ENCODE data around the gene TMEM187. TPM values are rescaled to one million over a fixed set of nuclear protein-coding genes. Genes with fewer than 3 reads are reported as not detected.
"Not testable (repeated sequence)": the region's sequence is repeated elsewhere in the genome, so short reads cannot be mapped to it uniquely, and the experiment has no call there.

The TMEM187 gene
- total RNA-seq, 1 experiment from 2014 or later = 4.8 TPM

DNA sequence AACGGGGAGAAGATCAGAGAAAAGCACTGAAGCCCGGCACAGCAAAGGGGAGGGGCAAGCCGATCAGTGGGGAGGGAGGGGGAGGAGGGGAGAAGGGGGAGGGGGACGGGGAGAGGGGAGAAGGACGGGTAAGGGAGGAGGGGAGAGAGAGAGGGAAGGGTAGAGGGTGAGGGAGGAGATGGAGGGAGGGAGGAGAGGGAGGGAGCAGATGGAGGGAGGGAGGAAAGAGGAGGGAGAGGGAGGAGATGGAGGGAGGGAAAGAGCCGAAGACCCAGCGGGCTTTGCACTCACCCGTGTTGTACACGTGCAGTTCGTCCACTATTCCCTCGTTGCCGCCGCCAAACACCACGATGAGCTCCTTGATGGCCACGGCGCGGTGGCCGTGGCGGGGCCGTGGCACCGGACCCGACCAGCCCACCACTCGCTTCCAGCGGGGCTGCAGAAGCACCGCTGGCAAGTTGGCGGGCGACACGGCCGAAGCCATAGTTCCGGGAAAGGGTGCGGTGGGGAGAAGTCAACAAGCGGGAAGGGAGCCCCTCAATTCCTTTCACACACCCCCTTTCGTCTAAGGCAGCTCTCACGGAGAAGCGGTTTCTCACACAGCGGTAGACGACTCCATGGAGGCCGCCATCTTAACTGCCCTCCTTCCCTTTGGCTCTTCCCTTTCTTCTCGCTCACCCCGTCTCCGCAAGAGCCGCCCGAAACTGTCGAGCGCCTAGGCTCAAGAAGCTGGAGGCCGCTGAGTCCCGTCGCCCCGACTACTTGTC is 2.0 kb upstream of the TMEM187 start:
- DNase-seq (ENCODE audit: low read depth) = peak; percentile 60

DNA sequence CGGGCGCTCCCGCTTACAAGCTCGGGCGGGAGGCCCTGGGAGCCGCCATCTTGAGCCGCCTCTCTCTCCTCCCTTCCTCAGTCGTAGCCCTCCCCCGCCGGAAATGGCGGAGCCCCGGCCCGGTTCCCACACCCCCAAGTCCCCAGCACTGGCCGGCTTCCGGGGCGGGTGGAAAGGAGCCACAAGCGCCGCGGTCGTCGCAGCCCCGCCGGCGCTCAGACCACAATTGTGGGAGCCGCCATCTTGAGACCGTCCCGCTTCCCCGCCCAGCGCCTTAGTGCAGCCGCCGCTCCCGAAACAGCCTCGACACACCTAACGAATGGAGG is 1.5 kb upstream of the TMEM187 start:
- peak; percentile 81 for DNase-seq (ENCODE audit: low read depth)

DNA sequence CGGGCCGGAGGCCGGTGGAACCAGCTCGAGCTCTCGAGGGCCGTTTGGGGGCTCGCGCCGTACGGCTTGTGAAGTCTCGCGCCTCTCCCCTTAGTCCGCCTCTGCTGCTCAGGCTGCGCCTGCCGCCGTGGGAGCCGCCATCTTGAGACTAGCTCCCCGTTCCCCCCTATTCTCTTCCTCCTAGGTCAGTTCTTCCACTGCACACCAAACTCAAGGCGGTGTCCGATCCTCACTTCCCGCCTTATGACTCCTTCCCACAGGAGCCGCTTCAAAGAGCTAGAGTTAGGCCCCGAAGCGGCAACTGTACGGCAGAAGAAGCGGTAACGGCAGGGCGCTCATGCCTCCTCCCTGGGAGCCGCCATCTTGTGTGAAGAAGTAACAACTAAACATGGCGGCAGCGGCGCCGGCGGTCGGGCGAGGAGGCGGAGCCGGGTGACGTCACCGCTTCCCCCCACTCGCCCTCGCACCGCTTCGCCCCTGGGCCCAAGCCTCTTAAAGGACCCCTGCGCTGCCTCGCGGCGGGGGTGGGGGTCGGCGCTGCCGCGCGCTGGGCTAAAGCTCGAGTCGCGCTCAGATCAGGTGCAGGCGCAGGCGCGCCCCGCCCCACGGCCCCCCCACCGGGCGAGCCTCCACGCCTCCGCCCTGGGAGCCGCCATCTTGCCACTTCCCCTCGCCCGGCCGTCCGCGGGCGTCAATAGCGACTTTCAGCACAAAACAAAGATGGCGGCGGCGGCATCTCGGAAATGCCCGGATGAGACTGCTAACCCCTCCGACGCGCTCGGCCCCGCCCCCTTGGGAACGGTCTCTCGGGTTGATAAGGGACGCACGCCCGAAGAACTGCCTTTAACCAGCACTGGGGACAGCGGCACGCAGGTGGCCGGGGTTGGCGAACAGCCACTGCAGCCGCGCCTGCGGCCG is 845 bp upstream of the TMEM187 start, which contains the start of gene HCFC1:
Gene HCFC1 (minus strand): TSS at position 369 of the 918 bp plus-strand sequence. CDS start 978 bp downstream, outside the sequence.
- peak; percentile 91 for DNase-seq (ENCODE audit: low read depth)

DNA sequence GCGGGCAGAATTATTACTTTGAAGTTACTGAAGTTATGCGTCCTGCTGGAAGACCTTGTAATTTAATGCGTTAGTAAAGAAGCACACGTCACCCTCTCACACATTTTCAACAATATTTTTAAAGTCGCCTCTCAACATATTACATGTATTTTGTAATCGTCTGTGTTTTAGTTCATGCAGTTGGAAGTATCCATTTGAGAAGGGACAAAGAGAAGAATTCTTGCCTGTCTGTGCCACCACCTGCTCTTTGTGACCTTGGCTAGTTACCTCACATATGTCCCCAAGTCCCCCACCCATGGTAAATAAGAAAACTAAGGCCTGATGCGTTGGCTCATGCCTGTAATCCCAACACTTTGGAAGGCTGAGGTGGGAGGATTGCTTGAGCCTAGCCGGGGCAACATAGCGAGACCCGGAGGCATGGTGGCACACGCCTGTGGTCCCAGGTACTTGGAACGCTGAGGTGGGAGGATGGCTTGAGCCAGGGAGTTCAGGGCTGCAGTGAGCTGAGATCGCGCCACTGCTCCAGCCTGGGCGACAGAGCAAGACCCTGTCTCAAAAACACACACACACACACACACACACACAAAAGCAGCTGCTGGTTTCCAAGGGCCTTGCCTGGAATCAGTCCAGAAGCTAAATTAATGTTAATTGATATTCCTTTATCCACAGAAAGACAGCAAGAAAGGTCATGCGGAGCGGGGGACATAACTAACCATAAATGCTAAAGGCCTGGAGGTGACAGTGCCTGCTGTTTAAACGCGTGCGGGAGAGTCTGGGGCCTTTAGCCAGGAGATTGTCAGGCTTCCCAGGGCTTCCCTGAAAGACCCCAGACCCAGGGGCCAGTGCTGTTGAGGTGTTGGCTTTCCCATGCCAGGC is 811 bp downstream of the TMEM187 start:
- DNase-seq (ENCODE audit: low read depth) = no peak

DNA sequence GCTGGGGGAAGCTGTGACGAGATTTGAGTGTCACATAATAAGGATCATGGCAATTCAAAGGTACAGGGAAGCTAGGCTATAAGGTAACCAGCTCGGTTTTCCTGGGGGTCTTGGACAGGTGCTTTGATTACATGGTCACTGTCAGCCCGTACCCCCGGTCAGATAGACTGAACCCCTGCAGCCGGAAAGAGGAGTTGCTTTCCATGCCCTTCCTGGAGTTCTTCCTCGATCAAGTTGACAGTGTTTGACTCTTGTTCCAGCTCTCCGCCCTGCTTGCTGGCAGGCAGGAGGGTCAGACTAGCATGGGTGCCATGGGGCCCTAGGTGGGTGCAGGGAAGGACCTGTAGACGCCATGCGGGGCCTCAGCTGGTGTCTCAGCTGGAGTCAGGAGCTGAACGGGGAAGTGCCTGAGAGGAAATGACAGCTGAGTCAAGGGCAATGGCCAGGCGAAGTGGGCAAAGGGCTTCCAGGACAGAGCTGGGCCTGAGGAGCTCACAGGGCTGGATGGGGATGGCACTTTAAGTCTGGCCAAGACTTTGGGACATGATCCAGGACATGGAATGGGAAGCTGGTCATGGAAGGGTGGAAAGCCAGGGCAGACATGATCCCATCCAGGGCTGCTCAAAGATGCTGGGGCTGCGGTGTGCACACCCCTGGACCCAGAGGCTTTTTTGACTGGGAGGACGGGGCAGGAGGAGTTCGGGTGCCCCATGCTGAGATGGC is 1.6 kb downstream of the TMEM187 start:
- DNase-seq (ENCODE audit: low read depth) = no peak

DNA sequence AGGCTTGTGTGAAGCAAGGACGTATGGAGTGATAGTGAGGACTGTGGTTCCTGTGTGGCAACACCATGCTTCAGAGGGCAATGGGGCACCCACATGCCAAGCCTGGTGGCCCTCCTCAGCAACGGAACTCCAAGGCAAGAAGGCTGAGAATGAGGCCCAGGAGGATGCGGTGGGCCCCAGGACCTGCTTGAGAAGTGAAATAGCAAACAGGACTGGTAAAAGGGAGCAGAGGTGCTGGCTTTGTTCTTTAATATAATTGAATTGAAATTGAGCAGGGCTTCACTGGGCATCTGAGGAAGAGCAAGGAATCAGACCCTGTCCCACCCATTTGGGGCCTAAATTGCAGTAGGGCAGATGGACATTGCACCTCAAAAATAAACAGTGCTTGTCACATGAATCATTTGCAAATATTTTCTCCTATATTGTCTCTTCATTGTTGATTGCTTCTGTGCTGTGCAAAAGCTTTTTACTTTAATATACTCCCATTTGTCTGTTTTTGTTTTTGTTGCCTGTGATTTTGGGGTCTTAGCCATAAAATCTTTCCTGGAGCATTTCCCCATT is 2.3 kb downstream of the TMEM187 start:
- no peak for DNase-seq (ENCODE audit: low read depth)

DNA sequence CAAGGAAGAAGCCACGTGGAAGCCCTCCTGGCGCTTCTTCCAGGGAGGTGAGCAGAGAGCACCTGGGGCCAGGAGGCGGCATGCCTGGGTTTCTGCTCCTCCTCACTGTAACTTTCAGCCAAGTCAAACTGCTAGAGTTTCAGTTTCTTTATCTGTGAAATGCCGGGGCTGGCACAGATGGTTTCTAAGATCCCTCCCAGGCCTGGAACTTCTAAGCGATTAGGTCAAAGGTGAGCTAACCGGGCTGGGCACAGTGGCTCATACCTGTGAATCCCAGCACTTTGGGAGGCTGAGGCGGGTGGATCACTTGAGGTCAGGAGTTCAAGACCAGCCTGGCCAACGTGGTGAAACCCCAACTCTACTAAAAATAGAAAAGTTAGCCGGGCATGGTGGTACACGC is 7.8 kb downstream of the TMEM187 start:
- DNase-seq (ENCODE audit: low read depth) = not testable (repeated sequence)

DNA sequence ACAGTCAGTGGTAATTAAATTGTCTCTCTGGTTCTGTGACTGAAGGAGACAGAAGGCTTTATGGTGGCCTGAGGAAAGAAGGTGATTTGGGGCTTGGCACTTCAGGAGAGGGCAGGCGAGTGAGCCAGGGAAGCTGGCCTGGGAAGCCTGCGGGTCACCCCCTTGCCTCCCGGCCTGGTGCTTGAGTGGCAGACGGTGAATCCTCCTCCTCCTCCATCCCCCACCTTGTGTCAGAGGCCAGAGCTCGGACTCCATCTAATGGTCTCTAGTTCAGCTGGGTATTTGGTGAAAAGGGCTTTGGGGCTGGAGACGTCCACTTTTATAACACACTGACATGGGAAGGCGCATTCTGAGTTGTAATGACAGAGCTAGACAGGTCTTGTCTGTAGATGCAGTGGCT is 8.7 kb downstream of the TMEM187 start:
- DNase-seq (ENCODE audit: low read depth) = no peak

DNA sequence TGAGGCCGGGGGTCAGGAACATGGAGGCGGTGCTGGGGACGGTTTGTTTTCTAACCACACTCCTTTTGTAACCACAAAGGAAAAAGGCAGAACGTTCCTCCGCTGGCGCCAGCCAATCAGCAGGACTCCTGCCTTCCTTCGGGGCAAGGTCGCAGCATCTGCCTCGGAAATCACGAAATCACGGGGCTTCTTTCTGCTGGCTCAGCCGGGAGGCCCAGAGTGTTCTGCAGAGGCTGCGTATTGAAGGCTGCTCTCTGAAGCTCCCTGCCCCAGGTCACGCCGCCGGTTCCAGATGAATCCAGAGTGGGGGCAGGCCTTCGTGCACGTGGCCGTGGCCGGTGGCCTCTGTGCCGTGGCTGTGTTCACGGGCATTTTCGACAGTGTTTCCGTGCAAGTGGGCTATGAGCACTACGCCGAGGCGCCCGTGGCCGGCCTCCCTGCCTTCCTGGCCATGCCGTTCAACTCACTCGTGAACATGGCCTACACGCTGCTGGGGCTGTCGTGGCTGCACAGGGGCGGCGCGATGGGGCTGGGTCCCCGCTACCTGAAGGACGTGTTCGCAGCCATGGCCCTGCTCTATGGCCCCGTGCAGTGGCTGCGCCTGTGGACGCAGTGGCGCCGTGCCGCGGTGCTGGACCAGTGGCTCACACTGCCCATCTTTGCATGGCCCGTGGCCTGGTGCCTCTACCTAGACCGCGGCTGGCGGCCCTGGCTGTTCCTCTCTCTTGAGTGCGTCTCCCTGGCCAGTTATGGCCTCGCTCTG is 9.4 kb downstream of the TMEM187 start:
- DNase-seq (ENCODE audit: low read depth) = no peak

DNA sequence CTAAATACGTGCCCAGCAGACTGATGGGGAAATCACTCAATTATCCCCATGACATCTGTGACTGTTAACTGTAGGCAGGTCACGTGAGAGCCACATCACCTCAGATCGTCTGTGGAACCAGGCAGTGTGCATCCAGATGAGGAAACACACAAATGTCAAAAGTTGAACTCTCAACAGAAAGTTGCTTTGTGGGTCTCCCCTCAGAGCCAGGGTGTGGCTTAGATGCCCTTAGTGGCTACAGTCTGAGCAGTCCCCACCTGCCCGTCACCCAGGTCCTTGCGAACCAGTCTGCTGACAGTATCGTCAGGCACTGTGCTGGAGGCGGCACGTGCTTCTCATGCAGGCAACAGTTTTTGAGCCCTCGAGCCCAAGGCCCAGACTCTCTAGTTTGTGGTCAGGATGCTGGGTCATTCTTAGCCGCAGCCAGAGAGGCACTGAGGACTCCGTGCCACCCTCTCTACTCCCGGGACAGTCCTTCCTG is 10.8 kb downstream of the TMEM187 start:
- no peak for DNase-seq (ENCODE audit: low read depth)

DNA sequence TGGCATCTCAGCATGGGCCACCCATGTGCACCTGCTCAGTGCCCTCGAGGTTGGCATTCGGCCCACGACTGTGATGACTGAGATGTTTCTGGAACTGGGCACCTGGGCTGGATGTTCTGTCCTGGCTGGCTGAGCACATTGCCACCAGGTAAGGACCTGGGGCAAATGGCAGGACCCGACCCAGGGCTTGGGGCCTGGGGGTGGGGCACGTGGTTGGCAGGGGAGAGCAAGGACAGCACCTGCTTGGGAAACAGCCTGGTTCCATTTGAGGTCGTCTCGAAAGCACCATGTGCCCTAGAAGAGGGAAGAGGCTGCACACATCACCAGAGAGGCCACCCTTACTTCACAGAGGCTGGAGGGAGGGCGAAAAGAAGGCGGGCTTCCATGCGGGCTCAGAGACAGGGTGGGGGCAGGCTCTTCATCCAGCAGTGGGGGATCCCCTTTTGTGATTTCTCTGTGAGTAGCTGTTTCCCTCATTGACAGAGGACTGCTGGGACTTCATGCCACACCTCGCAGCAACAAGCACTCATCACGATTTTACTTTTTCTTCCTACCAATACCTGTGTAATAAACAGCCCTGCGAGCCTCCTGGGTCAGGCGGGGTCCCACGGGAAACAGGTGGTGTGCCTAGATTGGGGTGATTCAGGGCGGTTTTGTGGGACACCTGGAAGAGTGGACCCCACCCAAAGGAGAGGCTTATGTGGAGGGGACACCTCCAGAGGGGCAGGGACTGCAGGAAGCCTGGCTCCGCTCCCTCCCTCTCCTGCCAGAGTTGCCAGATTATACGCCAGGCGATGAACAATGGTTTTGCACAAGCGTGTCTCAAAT is 12.0 kb downstream of the TMEM187 start:
- no peak for DNase-seq (ENCODE audit: low read depth)

DNA sequence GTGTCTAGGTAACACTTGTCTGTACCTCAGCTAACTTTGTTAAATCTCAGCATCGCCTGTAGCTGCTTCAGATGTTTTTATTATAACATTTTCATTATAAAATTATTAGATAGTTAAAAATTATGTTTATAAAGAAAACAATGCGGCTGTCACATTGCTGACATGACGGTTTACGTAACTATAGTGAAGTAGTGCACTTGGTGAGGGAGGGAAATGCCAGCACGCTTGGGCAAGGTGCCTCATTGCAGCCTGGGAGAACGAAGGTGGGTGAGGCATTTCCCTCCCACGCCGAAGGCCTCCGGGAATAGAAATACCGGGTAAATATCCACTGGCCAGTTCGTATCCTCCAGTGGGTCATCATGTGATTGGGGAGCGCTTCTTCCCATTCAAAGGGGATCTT is 15.9 kb downstream of the TMEM187 start:
- DNase-seq (ENCODE audit: low read depth) = no peak

DNA sequence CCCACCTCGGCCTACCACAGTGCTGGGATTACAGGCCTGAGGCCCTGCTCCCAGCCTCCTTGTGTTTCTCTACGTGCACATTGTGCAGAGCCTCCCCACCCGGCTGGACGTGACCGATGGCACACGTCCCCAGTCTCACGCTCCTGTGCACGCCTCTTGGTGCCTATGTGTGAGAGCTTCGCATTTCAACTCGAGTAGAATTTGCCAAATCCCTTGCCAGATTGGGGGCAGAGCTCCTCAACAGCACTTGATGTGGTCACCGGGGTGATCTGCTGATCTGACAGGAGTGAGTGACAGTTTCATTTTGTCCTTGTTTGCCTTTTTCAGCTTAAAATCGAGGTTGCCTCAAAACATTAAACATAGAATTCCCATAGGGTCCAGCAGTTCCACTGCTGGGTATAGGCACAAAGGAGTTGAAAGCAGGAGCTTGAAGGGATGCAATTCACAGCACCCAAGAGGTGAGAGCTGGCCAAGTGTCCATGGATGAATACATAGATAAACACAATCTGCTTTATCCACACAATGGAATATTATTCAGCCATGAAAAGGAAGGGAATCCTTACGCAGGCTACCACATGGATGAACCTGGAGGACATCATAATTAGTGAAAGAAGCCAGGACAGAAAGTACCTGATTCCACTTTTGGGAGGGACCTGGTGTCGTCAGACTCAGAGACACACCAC is 17.6 kb downstream of the TMEM187 start:
- no peak for DNase-seq (ENCODE audit: low read depth)

DNA sequence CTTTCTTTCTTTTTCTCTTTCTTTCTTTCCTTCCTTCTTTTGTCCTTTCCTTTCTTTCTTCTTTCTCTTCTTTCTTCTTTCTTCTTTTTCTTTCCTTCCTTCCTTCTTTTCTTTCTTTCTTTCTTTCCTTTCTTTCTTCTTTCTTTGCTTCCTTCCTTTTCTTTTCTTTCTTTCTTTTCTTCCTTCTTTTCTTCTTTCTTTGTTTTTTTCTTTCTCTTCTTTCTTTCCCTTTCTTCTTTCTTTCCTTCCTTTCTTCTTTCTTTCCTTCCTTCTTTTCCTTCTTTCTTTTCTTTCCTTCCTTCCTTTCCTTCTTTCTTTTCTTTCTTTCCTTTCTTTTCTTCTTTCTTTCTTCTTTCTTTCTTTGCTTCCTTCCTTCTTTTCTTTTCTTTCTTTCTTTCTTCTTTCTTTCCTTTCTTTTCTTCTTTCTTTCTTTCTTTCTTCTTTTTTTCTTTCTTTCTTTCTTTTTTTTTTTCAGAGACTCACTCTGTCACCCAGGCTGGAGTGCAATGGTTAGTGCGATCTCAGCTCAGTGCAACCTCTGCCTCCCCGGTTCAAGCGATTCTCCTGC is 18.5 kb downstream of the TMEM187 start:
- no peak for DNase-seq (ENCODE audit: low read depth)

DNA sequence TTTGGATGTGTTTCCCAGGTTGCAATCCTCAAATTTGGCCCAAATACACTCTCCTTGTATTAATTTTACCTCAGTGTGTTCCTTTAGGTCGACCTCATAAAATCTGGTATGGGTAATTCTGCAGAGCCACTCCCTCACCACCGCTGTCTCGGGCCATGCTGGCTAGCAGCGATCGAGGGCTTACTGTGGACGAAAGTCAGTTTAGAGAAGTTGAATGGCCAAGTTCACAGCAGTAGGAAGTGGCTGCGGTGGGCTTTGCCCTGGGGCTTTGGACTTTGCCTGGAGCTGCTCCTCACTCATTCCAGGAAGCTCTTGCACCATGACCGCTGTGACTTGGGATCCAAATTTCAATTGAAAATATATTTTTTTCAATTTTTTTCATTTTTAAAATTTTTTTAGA is 19.6 kb downstream of the TMEM187 start:
- DNase-seq (ENCODE audit: low read depth) = no peak

DNA sequence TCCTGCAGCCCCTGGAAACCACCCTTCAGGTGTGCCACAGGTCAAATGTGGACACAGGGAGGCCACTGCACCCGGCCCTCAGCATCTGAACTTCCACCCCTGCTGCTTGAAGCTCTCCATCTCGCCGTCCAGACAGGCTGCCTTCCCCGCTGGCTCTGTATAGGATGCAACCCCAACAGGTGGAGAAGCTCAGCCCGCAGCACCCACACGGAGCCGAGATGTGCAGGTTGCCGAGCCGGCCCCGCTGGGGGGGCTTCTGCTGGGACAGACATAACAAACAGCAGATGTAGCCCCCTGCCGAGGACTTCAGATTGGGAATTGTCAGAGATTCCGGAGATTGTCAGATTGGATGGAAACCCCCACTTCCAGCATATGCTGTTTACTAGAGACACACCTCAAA is 20.5 kb downstream of the TMEM187 start:
- no peak for DNase-seq (ENCODE audit: low read depth)

DNA sequence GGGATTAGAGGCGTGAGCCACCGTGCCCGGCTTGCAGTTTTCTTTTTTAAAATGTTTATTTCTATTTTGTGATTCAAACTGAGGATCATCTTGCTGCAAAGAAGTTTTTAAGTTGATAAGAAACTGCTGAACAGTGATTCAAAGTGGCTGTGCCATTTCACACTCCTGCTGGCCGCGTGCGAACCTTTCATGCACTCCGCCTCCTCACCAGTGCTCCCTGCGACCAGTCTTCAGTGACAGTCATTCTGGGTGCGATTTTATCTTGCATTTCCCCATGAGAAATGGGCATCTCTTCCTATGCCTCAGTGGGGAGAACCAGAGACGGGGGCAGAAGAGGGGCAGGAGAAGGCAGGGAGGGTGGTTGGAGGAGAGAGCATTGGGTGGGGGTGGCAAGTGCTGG is 21.4 kb downstream of the TMEM187 start:
- DNase-seq (ENCODE audit: low read depth) = no peak

DNA sequence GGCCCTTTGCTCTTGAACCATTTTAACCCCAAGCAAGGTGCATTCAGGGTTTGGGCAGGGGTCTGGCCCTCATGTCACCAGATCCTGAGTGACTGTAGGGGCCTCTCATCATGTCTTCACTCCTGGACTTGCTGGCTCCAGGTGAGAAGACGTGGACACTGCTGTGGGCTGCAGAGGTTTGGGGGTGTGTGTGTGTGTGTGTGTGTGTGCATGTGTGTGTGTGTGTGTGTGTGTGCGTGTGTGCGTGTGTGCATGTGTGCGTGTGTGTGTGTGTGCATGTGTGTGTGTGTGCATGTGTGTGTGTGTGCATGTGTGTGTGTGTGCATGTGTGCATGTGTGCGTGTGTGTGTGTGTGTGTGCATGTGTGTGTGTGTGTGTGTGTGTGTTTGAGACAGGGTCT is 21.8 kb downstream of the TMEM187 start:
- DNase-seq (ENCODE audit: low read depth) = not testable (repeated sequence)
